ENCODE data around the gene MLXIPL. TPM values are rescaled to one million over a fixed set of nuclear protein-coding genes. Genes with fewer than 3 reads are reported as not detected.
A peak's percentile ranks its signal among the peaks of the same experiment; 100 is the strongest.

MLXIPL gene
- total RNA-seq, 1 donor from 2014 or later, result 0.90 TPM

DNA sequence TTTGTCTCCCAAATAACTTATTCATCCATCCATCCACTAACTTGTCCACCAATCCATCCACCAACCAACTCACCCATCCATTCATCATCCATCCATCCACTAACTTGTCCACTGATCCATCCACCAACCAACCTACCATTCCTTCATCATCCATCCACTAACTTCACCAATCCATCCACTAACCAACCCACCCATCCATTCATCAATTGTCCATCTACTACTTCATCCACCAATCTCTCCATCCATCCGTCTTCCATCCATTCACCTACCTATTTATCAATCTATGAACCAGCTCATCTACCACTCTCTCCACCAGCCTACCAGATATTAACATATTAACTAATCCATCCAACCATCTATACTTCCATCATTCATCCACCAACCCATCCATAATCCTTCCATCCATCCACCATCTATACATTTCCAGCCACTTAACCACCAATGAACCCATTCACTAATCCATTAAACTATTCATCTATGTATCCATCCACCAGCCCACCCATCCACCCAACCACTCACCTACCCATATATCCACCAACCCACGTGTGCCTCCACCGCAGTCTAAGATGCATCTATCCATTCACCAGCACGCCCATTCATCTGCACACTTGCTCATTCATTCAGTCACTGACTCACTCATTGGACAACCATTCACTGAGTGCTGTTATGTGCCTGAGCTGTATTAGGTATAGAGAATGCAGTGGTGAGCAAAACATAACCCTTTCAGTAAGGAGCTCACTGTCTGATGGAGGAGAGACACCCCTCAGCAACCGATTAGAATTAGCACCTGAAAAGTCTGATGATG, 26.1 kb downstream of the MLXIPL start:
- Mint-ChIP-seq H3K9me3 (no peaks in the 10 kb centered on the region), H3K27ac (no peak overlapping the region), H3K4me1 (no peaks in the 10 kb centered on the region), H3K27me3 (ENCODE audit: insufficient read depth, low read depth) (peaks cover 14% of the 10 kb centered on the region), H3K36me3 (no peaks in the 10 kb centered on the region), H3K4me3 (peak overlapping the region; percentile 2)
- no peaks in the 10 kb centered on the region for H3K9me3 ChIP-seq (ENCODE audit: low read depth)
- TF ChIP-seq EZH2 (IDR thresholded peaks at IDR 0.05), result no peak
- TF ChIP-seq EZH2phosphoT487 (IDR thresholded peaks at IDR 0.05), result no peak
- TF ChIP-seq, protein P1, sequence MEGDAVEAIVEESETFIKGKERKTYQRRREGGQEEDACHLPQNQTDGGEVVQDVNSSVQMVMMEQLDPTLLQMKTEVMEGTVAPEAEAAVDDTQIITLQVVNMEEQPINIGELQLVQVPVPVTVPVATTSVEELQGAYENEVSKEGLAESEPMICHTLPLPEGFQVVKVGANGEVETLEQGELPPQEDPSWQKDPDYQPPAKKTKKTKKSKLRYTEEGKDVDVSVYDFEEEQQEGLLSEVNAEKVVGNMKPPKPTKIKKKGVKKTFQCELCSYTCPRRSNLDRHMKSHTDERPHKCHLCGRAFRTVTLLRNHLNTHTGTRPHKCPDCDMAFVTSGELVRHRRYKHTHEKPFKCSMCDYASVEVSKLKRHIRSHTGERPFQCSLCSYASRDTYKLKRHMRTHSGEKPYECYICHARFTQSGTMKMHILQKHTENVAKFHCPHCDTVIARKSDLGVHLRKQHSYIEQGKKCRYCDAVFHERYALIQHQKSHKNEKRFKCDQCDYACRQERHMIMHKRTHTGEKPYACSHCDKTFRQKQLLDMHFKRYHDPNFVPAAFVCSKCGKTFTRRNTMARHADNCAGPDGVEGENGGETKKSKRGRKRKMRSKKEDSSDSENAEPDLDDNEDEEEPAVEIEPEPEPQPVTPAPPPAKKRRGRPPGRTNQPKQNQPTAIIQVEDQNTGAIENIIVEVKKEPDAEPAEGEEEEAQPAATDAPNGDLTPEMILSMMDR (IDR thresholded peaks at IDR 0.05), result no peak
- no peak overlapping the region for H2AFZ ChIP-seq (replicated peaks)
- H3K36me3 ChIP-seq, result no peaks in the 10 kb centered on the region
- H3K4me3 ChIP-seq, result no peak overlapping the region
- no peaks in the 10 kb centered on the region for H4K20me1 ChIP-seq (ENCODE audit: low read depth)
- H3K9ac ChIP-seq, result no peak overlapping the region
- no peak overlapping the region for H3K27ac ChIP-seq
- DNase-seq (ENCODE audit: low spot score), result no peak
- no peaks in the 10 kb centered on the region for H3K79me2 ChIP-seq (ENCODE audit: low read depth)
- peaks cover 13% of the 10 kb centered on the region for H3K4me1 ChIP-seq
- H3F3A ChIP-seq (ENCODE audit: low read depth), result no peaks in the 10 kb centered on the region
- H3K27me3 ChIP-seq, result no peaks in the 10 kb centered on the region
- no peak overlapping the region for H3K4me2 ChIP-seq

DNA sequence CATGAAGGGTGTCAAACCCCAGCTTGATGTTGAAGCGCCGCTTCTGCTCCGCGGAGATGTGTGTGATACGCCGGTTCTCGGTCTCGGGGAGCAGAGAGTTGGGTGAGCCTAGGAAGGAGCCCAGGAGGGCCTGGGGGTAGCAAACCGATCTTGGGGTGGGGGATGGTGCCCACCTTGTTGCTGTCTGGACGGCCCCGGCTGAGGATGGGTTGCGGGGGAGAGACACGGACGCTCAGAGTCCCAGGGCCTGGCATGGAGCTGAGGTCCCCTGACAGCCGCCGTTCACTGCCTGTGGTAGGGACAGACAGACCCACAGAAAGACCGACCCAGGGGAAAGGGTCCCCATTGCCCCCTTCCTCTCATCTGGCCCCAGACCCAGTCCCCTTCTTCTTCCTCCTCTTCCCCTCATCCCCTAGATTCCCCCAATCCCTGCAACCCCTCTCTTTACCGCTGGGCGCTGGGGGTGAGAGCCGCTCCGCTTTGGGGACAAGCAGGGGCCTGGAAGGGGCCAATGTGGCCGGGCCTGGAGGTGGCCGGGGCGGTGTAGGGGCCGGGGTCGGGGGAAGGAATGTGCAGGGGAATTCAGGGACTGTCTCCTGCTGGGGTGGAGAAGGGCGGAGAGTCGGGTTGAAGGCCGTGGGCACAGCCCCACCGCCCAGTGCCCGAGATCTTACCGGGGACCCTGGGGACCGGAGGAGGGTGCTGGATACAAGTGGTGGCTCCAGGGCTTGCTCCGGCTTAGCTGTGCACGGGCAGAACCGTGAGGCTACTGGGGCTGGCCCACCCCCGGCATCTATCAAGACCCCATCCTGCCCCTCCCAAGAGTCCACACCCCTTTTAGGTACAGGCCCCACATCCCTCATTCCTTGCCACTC, 27.9 kb downstream of the MLXIPL start:
- H3K4me1 ChIP-seq, result peaks cover 11% of the 10 kb centered on the region
- H3K4me2 ChIP-seq, result no peak overlapping the region
- no peaks in the 10 kb centered on the region for H3K9me3 ChIP-seq (ENCODE audit: low read depth)
- no peak for DNase-seq (ENCODE audit: low spot score)
- H3K9ac ChIP-seq, result no peak overlapping the region
- H3K4me3 Mint-ChIP-seq, result no peak overlapping the region
- H3F3A ChIP-seq (ENCODE audit: low read depth), result no peaks in the 10 kb centered on the region
- TF ChIP-seq, protein P1 (IDR thresholded peaks at IDR 0.05), result no peak
- no peak for TF ChIP-seq EZH2 (IDR thresholded peaks at IDR 0.05)
- TF ChIP-seq EZH2phosphoT487 (IDR thresholded peaks at IDR 0.05), result no peak
- no peaks in the 10 kb centered on the region for H3K9me3 Mint-ChIP-seq
- H2AFZ ChIP-seq (replicated peaks), result no peak overlapping the region
- no peak overlapping the region for H3K4me3 ChIP-seq
- H3K79me2 ChIP-seq (ENCODE audit: low read depth), result no peaks in the 10 kb centered on the region
- peaks cover 14% of the 10 kb centered on the region for H3K27me3 Mint-ChIP-seq (ENCODE audit: insufficient read depth, low read depth)
- H3K4me1 Mint-ChIP-seq, result no peaks in the 10 kb centered on the region
- no peaks in the 10 kb centered on the region for H3K36me3 Mint-ChIP-seq
- H4K20me1 ChIP-seq (ENCODE audit: low read depth), result no peaks in the 10 kb centered on the region
- no peaks in the 10 kb centered on the region for H3K36me3 ChIP-seq
- no peak overlapping the region for H3K27ac Mint-ChIP-seq
- no peak overlapping the region for H3K27ac ChIP-seq
- H3K27me3 ChIP-seq, result no peaks in the 10 kb centered on the region

- H3K27ac ChIP-seq, result no peak overlapping the region
- H2AFZ ChIP-seq (replicated peaks), result no peak overlapping the region
- Mint-ChIP-seq H3K27me3 (ENCODE audit: insufficient read depth, low read depth) (peaks cover 14% of the 10 kb centered on the region), H3K36me3 (no peaks in the 10 kb centered on the region), H3K4me1 (no peaks in the 10 kb centered on the region), H3K4me3 (peak overlapping the region; percentile 69), H3K27ac (peak overlapping the region; percentile 76), H3K9me3 (no peaks in the 10 kb centered on the region)
- no peak overlapping the region for H3K4me2 ChIP-seq
- no peaks in the 10 kb centered on the region for H3K9me3 ChIP-seq (ENCODE audit: low read depth)
- H3K79me2 ChIP-seq (ENCODE audit: low read depth), result no peaks in the 10 kb centered on the region
- H3K9ac ChIP-seq, result no peak overlapping the region
- no peak overlapping the region for H3K4me3 ChIP-seq
- no peaks in the 10 kb centered on the region for H4K20me1 ChIP-seq (ENCODE audit: low read depth)
- H3K27me3 ChIP-seq, result no peaks in the 10 kb centered on the region
- DNase-seq (ENCODE audit: low spot score), result no peak
- peaks cover 11% of the 10 kb centered on the region for H3K4me1 ChIP-seq
- TF ChIP-seq EZH2phosphoT487 (IDR thresholded peaks at IDR 0.05) (no peak), EZH2 (IDR thresholded peaks at IDR 0.05) (no peak)
- TF ChIP-seq, protein P1 (IDR thresholded peaks at IDR 0.05), result no peak
- H3K36me3 ChIP-seq, result no peaks in the 10 kb centered on the region
- H3F3A ChIP-seq (ENCODE audit: low read depth), result peaks cover 4% of the 10 kb centered on the region
Observed at GRCh38 chr7:73595358-73595757, 29.0 kb downstream of the MLXIPL start.

All from neural progenitor cell (in vitro differentiated cells).